IMR-90 (cell line): Measurements from ENCODE around the gene ARID5A. TPM values are rescaled to one million over a fixed set of nuclear protein-coding genes. Genes with fewer than 3 reads are reported as not detected.

Source experiments
- ATAC-seq: fragments of 200-7000 bp; cut with Tn5 transposase; 2 replicates; pipeline ENCODE4 v1.9.1; 2020; ENCODE audit warnings: low read depth, mild to moderate bottlenecking, moderate library complexity
- BruUV-seq: library from RNA; stranded (reverse); fragments of 400-500 nt; replicated peaks from 2 replicates; lab custom pipeline; 2021; lab: Mats Ljungman, UMichigan
- CTCF ChIA-PET: fragments of 300-600 bp; formaldehyde crosslinking; extraction: SDS; loops from one replicate; lab custom pipeline; 2021; ENCODE audit warnings: antibody characterized with exemption; lab: Yijun Ruan, JAX
- POLR2A ChIA-PET: fragments of 300-600 bp; sonication (Branson Sonifier 250); formaldehyde crosslinking; loops from one replicate; lab custom pipeline; 2022; ENCODE audit warnings: antibody characterized with exemption; ENCODE audit not compliant: unreplicated experiment; lab: Charles Lee
- DNase-seq: peaks from one replicate; pipeline ENCODE4 v3.0.0; 2013
- H2AFZ ChIP-seq: replicated peaks from 2 replicates; pipeline ENCODE3; 2013; ENCODE audit warnings: low read length, mild to moderate bottlenecking; ENCODE audit not compliant: poor library complexity
- H2AK5ac ChIP-seq: 2 replicates; pipeline ENCODE4 v1.6.1; 2013; ENCODE audit warnings: low read depth, low read length, inconsistent platforms
- H2AK9ac ChIP-seq: replicated peaks from 2 replicates; pipeline ENCODE3; 2013; ENCODE audit warnings: mild to moderate bottlenecking, low read depth, low read length, moderate library complexity; ENCODE audit not compliant: poor library complexity
- H2BK120ac ChIP-seq: 2 replicates; pipeline ENCODE4 v1.6.1; 2013; ENCODE audit warnings: low read depth, low read length, inconsistent platforms
- H2BK15ac ChIP-seq: 3 replicates; pipeline ENCODE4 v1.6.1; 2013; ENCODE audit warnings: low read depth, low read length, inconsistent platforms
- H2BK20ac ChIP-seq: 2 replicates; pipeline ENCODE4 v1.6.1; 2013; ENCODE audit warnings: low read depth, mild to moderate bottlenecking, inconsistent platforms, low read length, moderate library complexity
- H2BK5ac ChIP-seq: 2 replicates; pipeline ENCODE4 v1.6.1; 2013; ENCODE audit warnings: mild to moderate bottlenecking, low read depth, low read length, inconsistent platforms; ENCODE audit not compliant: poor library complexity, severe bottlenecking
- H3K14ac ChIP-seq: replicated peaks from 2 replicates; pipeline ENCODE4 v1.6.1; 2013; ENCODE audit warnings: low read depth, low read length, inconsistent platforms
- H3K18ac ChIP-seq: 2 replicates; pipeline ENCODE4 v1.6.1; 2013; ENCODE audit warnings: low read depth, low read length, control low read depth
- H3K23ac ChIP-seq: 2 replicates; pipeline ENCODE4 v1.6.1; 2013; ENCODE audit warnings: low read depth, low read length, inconsistent platforms
- H3K27ac ChIP-seq: 2 replicates; pipeline ENCODE4 v1.5.1; 2013; ENCODE audit warnings: mild to moderate bottlenecking, control low read depth, low read length; ENCODE audit not compliant: insufficient read depth
- H3K27me3 ChIP-seq: 2 replicates; pipeline ENCODE4 v1.6.1; 2013; ENCODE audit warnings: low read length; ENCODE audit not compliant: control insufficient read depth, insufficient read depth
- H3K36me3 ChIP-seq: 2 replicates; pipeline ENCODE4 v1.6.1; 2013; ENCODE audit warnings: low read length, mixed read lengths; ENCODE audit not compliant: control insufficient read depth, insufficient read depth
- H3K4ac ChIP-seq: 2 replicates; pipeline ENCODE4 v1.6.1; 2013; ENCODE audit warnings: low read depth, low read length, inconsistent platforms
- H3K4me1 ChIP-seq: 2 replicates; pipeline ENCODE4 v1.6.1; 2013; ENCODE audit warnings: low read length, mixed read lengths; ENCODE audit not compliant: control insufficient read depth, insufficient read depth
- H3K4me2 ChIP-seq: 2 replicates; pipeline ENCODE4 v1.6.1; 2013; ENCODE audit warnings: low read depth, mild to moderate bottlenecking, control low read depth, low read length, moderate library complexity
- H3K4me3 ChIP-seq: 2 replicates; pipeline ENCODE4 v1.5.1; 2013; ENCODE audit warnings: low read depth, mild to moderate bottlenecking, control low read depth, low read length, moderate library complexity; ENCODE audit not compliant: insufficient read depth
- H3K56ac ChIP-seq: 2 replicates; pipeline ENCODE4 v1.6.1; 2013; ENCODE audit warnings: low read length, inconsistent platforms; ENCODE audit not compliant: insufficient read depth; ENCODE audit errors: extremely low read depth
- H3K79me1 ChIP-seq, 2 experiments: 2 replicates each; pipeline ENCODE4 v1.6.1; 2013; ENCODE audit warnings: low read length in 2 of 2, inconsistent platforms in 1 of 2, low read depth in 1 of 2
- H3K9ac ChIP-seq: 2 replicates; pipeline ENCODE4 v1.6.1; 2013; ENCODE audit warnings: low read depth, low read length, control low read depth
- H3K9me1 ChIP-seq: 2 replicates; pipeline ENCODE4 v1.6.1; 2013; ENCODE audit warnings: low read length, inconsistent platforms; ENCODE audit not compliant: insufficient read depth
- H3K9me3 ChIP-seq: 2 replicates; pipeline ENCODE4 v1.6.1; 2013; ENCODE audit warnings: low read length; ENCODE audit not compliant: control insufficient read depth, insufficient read depth
- H4K20me1 ChIP-seq: 2 replicates; pipeline ENCODE4 v1.6.1; 2013; ENCODE audit warnings: low read length, inconsistent platforms; ENCODE audit not compliant: insufficient read depth
- H4K5ac ChIP-seq: 2 replicates; pipeline ENCODE4 v1.6.1; 2013; ENCODE audit warnings: mild to moderate bottlenecking, low read depth, low read length, control low read depth
- H4K8ac ChIP-seq, 2 experiments: 2 replicates each; pipeline ENCODE4 v1.6.1; 2013; ENCODE audit warnings: low read depth in 2 of 2, low read length in 2 of 2, control low read depth in 1 of 2, inconsistent platforms in 1 of 2
- H4K91ac ChIP-seq: 2 replicates; pipeline ENCODE4 v1.6.1; 2013; ENCODE audit warnings: low read depth, low read length, inconsistent platforms; ENCODE audit not compliant: insufficient read depth
- CEBPB ChIP-seq: IDR thresholded peaks from 2 replicates; pipeline ENCODE4 v1.6.1; 2012; ENCODE audit warnings: low read depth, low read length, improper control_type of control experiment
- FOS ChIP-seq: fragments of 150-350 bp; IDR thresholded peaks from 2 replicates; pipeline ENCODE4 v1.6.1; 2016; ENCODE audit warnings: low read depth, low read length
- MAZ ChIP-seq: IDR thresholded peaks from 2 replicates; pipeline ENCODE4 v1.6.1; 2012; ENCODE audit warnings: low read depth, mild to moderate bottlenecking, low read length, improper control_type of control experiment, moderate library complexity, borderline replicate concordance
- MXI1 ChIP-seq: IDR thresholded peaks from 2 replicates; pipeline ENCODE4 v1.6.1; 2012; ENCODE audit warnings: low read depth, mild to moderate bottlenecking, low read length, moderate library complexity, borderline replicate concordance
- NFE2L2 ChIP-seq: fragments of 150-350 bp; IDR thresholded peaks from 2 replicates; pipeline ENCODE4 v1.6.1; 2016; ENCODE audit warnings: low read depth, mild to moderate bottlenecking, low read length
- POLR2A ChIP-seq: IDR thresholded peaks from 2 replicates; pipeline ENCODE4 v1.6.1; 2012; ENCODE audit warnings: mild to moderate bottlenecking, low read depth, low read length
- RAD21 ChIP-seq: IDR thresholded peaks from 2 replicates; pipeline ENCODE4 v1.6.1; 2012; ENCODE audit warnings: low read length, improper control_type of control experiment
- RCOR1 ChIP-seq: IDR thresholded peaks from 2 replicates; pipeline ENCODE4 v1.6.1; 2012; ENCODE audit warnings: mild to moderate bottlenecking, low read length, improper control_type of control experiment; ENCODE audit not compliant: insufficient replicate concordance
- SMC3 ChIP-seq: fragments of 150-350 bp; IDR thresholded peaks from 2 replicates; pipeline ENCODE4 v1.6.1; 2016; ENCODE audit warnings: low read depth, mild to moderate bottlenecking, antibody characterized with exemption, low read length, moderate library complexity
- WGBS, 2 experiments: methylation state at CpG; one replicate each; pipeline versions ENCODE4 v1.1.5 to v1.1.7; 2013; ENCODE audit warnings: missing lambda C conversion rate in 2 of 2; ENCODE audit not compliant: insufficient read length in 1 of 2; ENCODE audit errors: extremely low coverage in 2 of 2; 5-methylcytosine and 5-hydroxymethylcytosine counted together
- dilution Hi-C: fragments of 300-500 bp; cut with HindIII; formaldehyde crosslinking; loops from one replicate; pipeline ENCODE4 v1.14.3; 2018; ENCODE audit warnings: low sequenced_read_pairs; ENCODE audit not compliant: unreplicated experiment
- in situ Hi-C: fragments of 300-500 bp; cut with MboI; formaldehyde crosslinking; loops from 3 replicates; pipeline ENCODE4 v1.14.3; 2019; ENCODE audit warnings: low sequenced_read_pairs, inconsistent platforms, mixed read lengths
- intact Hi-C: fragments of 100-400 bp; cut with micrococcal nuclease; formaldehyde crosslinking; loops from 2 replicates; pipeline ENCODE4 v1.10.0; 2022
- polyA plus RNA-seq, 3 experiments: library from polyadenylated mRNA; depleted of rRNA; stranded (reverse); fragments of >200 nt; gene quantifications; 2 replicates each; pipeline ENCODE4 v1.2.3, GENCODE V29; 2012; ENCODE audit warnings: low replicate concordance in 1 of 3
- total RNA-seq: library from RNA; depleted of rRNA; stranded (reverse); fragments of >200 nt; gene quantifications from 2 replicates; pipeline ENCODE4 v1.2.3, GENCODE V29; 2012
- TF ChIP-seq, protein P1 (sequence below): fragments of 150-350 bp; IDR thresholded peaks from 2 replicates; pipeline ENCODE4 v1.6.1; 2016; ENCODE audit warnings: low read depth, mild to moderate bottlenecking, low read length, moderate library complexity, borderline replicate concordance
- TF ChIP-seq, protein P2 (sequence below): conservative IDR thresholded peaks from 2 replicates; pipeline ENCODE4 v1.5.1; 2012; ENCODE audit warnings: mild to moderate bottlenecking, low read depth, low read length, improper control_type of control experiment

The ARID5A gene
- total and polyA plus RNA-seq, 2 of the 4 experiments (the other 2 are of a cell fraction) = 2.3 to 6.7 TPM

GRCh38 chr2:96554293-96555145 lies 18.0 kb downstream of the ARID5A start:
- Histone ChIP-seq H3K79me1 (no peaks in the 10 kb centered on the region), H3K4me1 (no peaks in the 10 kb centered on the region), H3K9me1 (peaks cover 3% of the 10 kb centered on the region; the same call in 1 of the 2 replicates), H2AK5ac (no peak overlapping the region; the same call in 1 of the 2 replicates), H3K9me3 (peaks cover 5% of the 10 kb centered on the region; the same call in 1 of the 2 replicates), H4K5ac (no peak overlapping the region), H3K18ac (no peak overlapping the region), H3K14ac (no peak overlapping the region), H3K56ac (no peak overlapping the region), H3K27me3 (no peaks in the 10 kb centered on the region), H2AFZ (peak overlapping the region; percentile 91), H3K4ac (no peak overlapping the region), H3K27ac (no peak overlapping the region), H2BK5ac (no peak overlapping the region), H3K36me3 (peaks cover 15% of the 10 kb centered on the region; the same call in 1 of the 2 replicates), H3K4me3 (no peak overlapping the region), H2AK9ac (peak overlapping the region; percentile 89), H2BK20ac (no peak overlapping the region), H4K8ac (no peak overlapping the region), H3K4me2 (peak overlapping the region; percentile 40; the same call in 1 of the 2 replicates), H2BK120ac (no peak overlapping the region), H4K91ac (no peak overlapping the region), H2BK15ac (no peak overlapping the region), H3K9ac (no peak overlapping the region), H4K20me1 (no peaks in the 10 kb centered on the region), H3K23ac (no peak overlapping the region)
- intact Hi-C loops (loop anchor here (1.0 kb wide), 2 partner anchors 45 to 147 kb away; no protein-coding TSS in a partner anchor), dilution Hi-C loops (no loop called here), in situ Hi-C loops (no loop called here)
- peak; percentile 90 for ATAC-seq
- 38% methylated on average over 22 of the region's 35 CpGs; no CpG with 5 or more reads in 1 of the 2 experiments for WGBS, 2 experiments
- CTCF ChIA-PET = interaction anchor here (0.5 to 1.0 kb wide), 11 partner anchors 10 to 452 kb away, joined by 3 to 6 read pairs (median 3); no protein-coding TSS in a partner anchor
- no TSS peak for BruUV-seq
- POLR2A ChIA-PET = no interaction called here
- DNase-seq = peak; percentile 41
- TF ChIP-seq, protein P1, sequence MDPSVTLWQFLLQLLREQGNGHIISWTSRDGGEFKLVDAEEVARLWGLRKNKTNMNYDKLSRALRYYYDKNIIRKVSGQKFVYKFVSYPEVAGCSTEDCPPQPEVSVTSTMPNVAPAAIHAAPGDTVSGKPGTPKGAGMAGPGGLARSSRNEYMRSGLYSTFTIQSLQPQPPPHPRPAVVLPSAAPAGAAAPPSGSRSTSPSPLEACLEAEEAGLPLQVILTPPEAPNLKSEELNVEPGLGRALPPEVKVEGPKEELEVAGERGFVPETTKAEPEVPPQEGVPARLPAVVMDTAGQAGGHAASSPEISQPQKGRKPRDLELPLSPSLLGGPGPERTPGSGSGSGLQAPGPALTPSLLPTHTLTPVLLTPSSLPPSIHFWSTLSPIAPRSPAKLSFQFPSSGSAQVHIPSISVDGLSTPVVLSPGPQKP = no peak
- TF ChIP-seq MXI1 (no peak), POLR2A (no peak), SMC3 (peak; percentile 64), NFE2L2 (no peak), FOS (no peak), RCOR1 (no peak), MAZ (no peak), RAD21 (peak; percentile 85), CEBPB (no peak)
- TF ChIP-seq, protein P2, sequence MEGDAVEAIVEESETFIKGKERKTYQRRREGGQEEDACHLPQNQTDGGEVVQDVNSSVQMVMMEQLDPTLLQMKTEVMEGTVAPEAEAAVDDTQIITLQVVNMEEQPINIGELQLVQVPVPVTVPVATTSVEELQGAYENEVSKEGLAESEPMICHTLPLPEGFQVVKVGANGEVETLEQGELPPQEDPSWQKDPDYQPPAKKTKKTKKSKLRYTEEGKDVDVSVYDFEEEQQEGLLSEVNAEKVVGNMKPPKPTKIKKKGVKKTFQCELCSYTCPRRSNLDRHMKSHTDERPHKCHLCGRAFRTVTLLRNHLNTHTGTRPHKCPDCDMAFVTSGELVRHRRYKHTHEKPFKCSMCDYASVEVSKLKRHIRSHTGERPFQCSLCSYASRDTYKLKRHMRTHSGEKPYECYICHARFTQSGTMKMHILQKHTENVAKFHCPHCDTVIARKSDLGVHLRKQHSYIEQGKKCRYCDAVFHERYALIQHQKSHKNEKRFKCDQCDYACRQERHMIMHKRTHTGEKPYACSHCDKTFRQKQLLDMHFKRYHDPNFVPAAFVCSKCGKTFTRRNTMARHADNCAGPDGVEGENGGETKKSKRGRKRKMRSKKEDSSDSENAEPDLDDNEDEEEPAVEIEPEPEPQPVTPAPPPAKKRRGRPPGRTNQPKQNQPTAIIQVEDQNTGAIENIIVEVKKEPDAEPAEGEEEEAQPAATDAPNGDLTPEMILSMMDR = peak; percentile 78
